ENCODE data around the gene POLR1A.

The POLR1A gene

GRCh38 chr2:85972355-85972754, 133.3 kb downstream of the POLR1A start:
- TF ChIP-seq CTCF (IDR thresholded peaks at IDR 0.05; ENCODE audit: control insufficient read depth, extremely low read depth, insufficient read depth), result no peak
- no peak for DNase-seq (ENCODE audit: low read depth)
- no peak overlapping the region for H3K4me3 ChIP-seq (ENCODE audit: low read depth, low read length)

GRCh38 chr2:85971366-85971765, 134.3 kb downstream of the POLR1A start:
- TF ChIP-seq CTCF (IDR thresholded peaks at IDR 0.05; ENCODE audit: control insufficient read depth, extremely low read depth, insufficient read depth), result no peak
- H3K4me3 ChIP-seq (ENCODE audit: low read depth, low read length), result no peak overlapping the region
- DNase-seq (ENCODE audit: low read depth), result no peak
